A673 (cell line): ENCODE results near the gene ST6GALNAC2.

Experiments used
- CTCF ChIP-seq: fragments of 300-800, 200-600 bp; sonication (generic); conservative IDR thresholded peaks from 2 replicates; pipeline ENCODE4 v1.5.1; 2017; ENCODE audit warnings: low read depth, mild to moderate bottlenecking, antibody characterized with exemption, low read length, moderate library complexity, mixed read lengths
- EZH2 ChIP-seq: fragments of 200-600 bp; sonication (generic); IDR thresholded peaks from 2 replicates; pipeline ENCODE4 v1.6.1; 2017; ENCODE audit warnings: borderline replicate concordance, low read depth, mild to moderate bottlenecking, mixed read lengths, antibody characterized with exemption, low read length; ENCODE audit not compliant: poor library complexity, severe bottlenecking

GRCh38 chr17:76601065-76601464 lies 15.4 kb upstream of the ST6GALNAC2 start:
- TF ChIP-seq CTCF (no peak), EZH2 (no peak)
